Hepatic stellate cell (primary cell): ENCODE data around the gene ABCB1.
"Not testable (repeated sequence)": the region's sequence is repeated elsewhere in the genome, so short reads cannot be mapped to it uniquely, and the experiment has no call there.

Experiments
- DNase-seq: peaks from one replicate; pipeline ENCODE4 v3.0.0; 2011; ENCODE audit warnings: low spot score

Gene ABCB1

GRCh38 chr7:87471473-87471872 is 129.2 kb downstream of the ABCB1 start:
- no peak for DNase-seq

- DNase-seq = not testable (repeated sequence)
Observed at GRCh38 chr7:87469204-87469603, 131.5 kb downstream of the ABCB1 start.

GRCh38 chr7:87465534-87465880 is 135.2 kb downstream of the ABCB1 start:
- DNase-seq = not testable (repeated sequence)

- DNase-seq = not testable (repeated sequence)
Observed at GRCh38 chr7:87464830-87465533, 135.7 kb downstream of the ABCB1 start.

- DNase-seq = no peak
Observed at GRCh38 chr7:87463982-87464381, 136.7 kb downstream of the ABCB1 start.

GRCh38 chr7:87460444-87460843 is 140.2 kb downstream of the ABCB1 start:
- DNase-seq = not testable (repeated sequence)

GRCh38 chr7:87459941-87460340 is 140.7 kb downstream of the ABCB1 start:
- DNase-seq = no peak

GRCh38 chr7:87458148-87458547 is 142.5 kb downstream of the ABCB1 start:
- no peak for DNase-seq

GRCh38 chr7:87456247-87456646 is 144.4 kb downstream of the ABCB1 start:
- DNase-seq = no peak
